ENCODE results near the gene PCDHGB6.
"Not testable (repeated sequence)": the region's sequence is repeated elsewhere in the genome, so short reads cannot be mapped to it uniquely, and the experiment has no call there.

PCDHGB6 gene

GRCh38 chr5:141407790-141408505 lies at the start of gene PCDHGB6:
PCDHGB6 (plus strand) TSS chr5:141408021; CDS start chr5:141408203, 182 bp downstream.
- DNase-seq (ENCODE audit: low spot score): not testable (repeated sequence)

- peak; percentile 45 for DNase-seq (ENCODE audit: low spot score)
These were observed 47.9 kb upstream of the PCDHGB6 start, which contains the start of gene PCDHGB2 for GRCh38 chr5:141359790-141360426. PCDHGB2 (plus strand) TSS chr5:141359994; CDS start chr5:141360136, 142 bp downstream.

GRCh38 chr5:141360685-141361084 lies 47.1 kb upstream of the PCDHGB6 start:
- DNase-seq (ENCODE audit: low spot score): no peak

- DNase-seq (ENCODE audit: low spot score): no peak
These were observed 45.1 kb upstream of the PCDHGB6 start for GRCh38 chr5:141362719-141363118.

GRCh38 chr5:141363952-141364660 lies 43.7 kb upstream of the PCDHGB6 start, which contains the start of gene PCDHGA5:
PCDHGA5 (plus strand) TSS chr5:141364162; CDS start chr5:141364331, 169 bp downstream.
- no peak for DNase-seq (ENCODE audit: low spot score)

GRCh38 chr5:141366016-141366896 lies 41.6 kb upstream of the PCDHGB6 start:
- DNase-seq (ENCODE audit: low spot score): no peak

- DNase-seq (ENCODE audit: low spot score): peak; percentile 86
These were observed 37.6 kb upstream of the PCDHGB6 start, which contains the start of gene PCDHGB3 for GRCh38 chr5:141369994-141370848. PCDHGB3 (plus strand) TSS chr5:141370242; CDS start chr5:141370395, 153 bp downstream.

GRCh38 chr5:141371572-141372475 lies 36.0 kb upstream of the PCDHGB6 start:
- no peak for DNase-seq (ENCODE audit: low spot score)

- peak; percentile 48 for DNase-seq (ENCODE audit: low spot score)
These were observed 34.0 kb upstream of the PCDHGB6 start, which contains the start of gene PCDHGA6 for GRCh38 chr5:141373673-141374317. PCDHGA6 (plus strand) TSS chr5:141373891; CDS start chr5:141374084, 193 bp downstream.

- no peak for DNase-seq (ENCODE audit: low spot score)
These were observed 33.2 kb upstream of the PCDHGB6 start for GRCh38 chr5:141374627-141375026.

- not testable (repeated sequence) for DNase-seq (ENCODE audit: low spot score)
These were observed 32.2 kb upstream of the PCDHGB6 start for GRCh38 chr5:141375444-141376155.

GRCh38 chr5:141382469-141383294 lies 25.1 kb upstream of the PCDHGB6 start, which contains the start of gene PCDHGA7:
PCDHGA7 (plus strand) TSS chr5:141382742; CDS start chr5:141382900, 158 bp downstream.
- peak; percentile 53 for DNase-seq (ENCODE audit: low spot score)

GRCh38 chr5:141383345-141383744 lies 24.5 kb upstream of the PCDHGB6 start:
- DNase-seq (ENCODE audit: low spot score): no peak

- DNase-seq (ENCODE audit: low spot score): no peak
These were observed 23.2 kb upstream of the PCDHGB6 start for GRCh38 chr5:141384471-141385267.

- peak; percentile 57 for DNase-seq (ENCODE audit: low spot score)
These were observed 20.1 kb upstream of the PCDHGB6 start, which contains the start of gene PCDHGB4 for GRCh38 chr5:141387557-141388311. PCDHGB4 (plus strand) TSS chr5:141387698; CDS start chr5:141387885, 187 bp downstream.
